Neural cell (in vitro differentiated cells): Measurements from ENCODE around the gene FYB1. TPM values are rescaled to one million over a fixed set of nuclear protein-coding genes. Genes with fewer than 3 reads are reported as not detected.

Source experiments
- H2AFZ ChIP-seq: fragments of 200-600, 300-800 bp; sonication (generic), shearing (Covaris generic); 2 replicates; pipeline ENCODE4 v1.6.0; 2014; ENCODE audit warnings: low read depth, mild to moderate bottlenecking, antibody characterized with exemption, low read length, moderate library complexity
- H3F3A ChIP-seq: fragments of 200-600 bp; shearing (Covaris generic); 2 replicates; pipeline ENCODE4 v1.6.1; 2016; ENCODE audit warnings: mild to moderate bottlenecking, moderate library complexity, mixed read lengths, antibody characterized with exemption, low read length; ENCODE audit not compliant: insufficient read depth, poor library complexity, severe bottlenecking
- H3K27ac ChIP-seq: fragments of 200-600, 300-800 bp; sonication (generic), shearing (Covaris generic); 2 replicates; pipeline ENCODE4 v1.5.1; 2014; ENCODE audit warnings: mild to moderate bottlenecking, low read length, moderate library complexity
- H3K27me3 ChIP-seq: fragments of 300-800, 200-600 bp; sonication (generic), shearing (Covaris generic); 2 replicates; pipeline ENCODE4 v1.6.0; 2014; ENCODE audit warnings: mild to moderate bottlenecking, low read depth, low read length, moderate library complexity; ENCODE audit not compliant: insufficient read depth
- H3K36me3 ChIP-seq: fragments of 300-800, 200-600 bp; sonication (generic), shearing (Covaris generic); 2 replicates; pipeline ENCODE4 v1.5.1; 2014; ENCODE audit warnings: mild to moderate bottlenecking, antibody characterized with exemption, low read length, moderate library complexity; ENCODE audit not compliant: insufficient read depth
- H3K4me2 ChIP-seq: fragments of 300-800, 200-600 bp; sonication (generic), shearing (Covaris generic); 2 replicates; pipeline ENCODE4 v1.6.0; 2014; ENCODE audit warnings: mild to moderate bottlenecking, low read length
- H3K4me3 ChIP-seq: fragments of 300-800, 200-600 bp; sonication (generic), shearing (Covaris generic); 2 replicates; pipeline ENCODE4 v1.5.1; 2014; ENCODE audit warnings: mild to moderate bottlenecking, low read length, moderate library complexity
- H3K79me2 ChIP-seq: fragments of 200-600 bp; shearing (Covaris generic); replicated peaks from 2 replicates; pipeline ENCODE4 v1.6.0; 2014; ENCODE audit warnings: mild to moderate bottlenecking, low read length, moderate library complexity; ENCODE audit not compliant: insufficient read depth
- H3K9ac ChIP-seq: fragments of 300-800, 200-600 bp; sonication (generic), shearing (Covaris generic); 2 replicates; pipeline ENCODE4 v1.6.1; 2016; ENCODE audit warnings: mild to moderate bottlenecking, low read length, mixed read lengths
- H3K9me2 ChIP-seq: fragments of 200-600 bp; shearing (Covaris generic); 2 replicates; pipeline ENCODE4 v1.6.1; 2016; ENCODE audit warnings: mild to moderate bottlenecking, low read length, mixed read lengths; ENCODE audit not compliant: insufficient read depth
- H3K9me3 ChIP-seq: fragments of 200-600, 300-800 bp; sonication (generic), shearing (Covaris generic); 2 replicates; pipeline ENCODE4 v1.6.1; 2016; ENCODE audit warnings: mild to moderate bottlenecking, mixed run types, low read length, moderate library complexity, mixed read lengths
- H4K20me1 ChIP-seq: fragments of 200-600 bp; shearing (Covaris generic); 2 replicates; pipeline ENCODE4 v1.6.1; 2016; ENCODE audit warnings: mild to moderate bottlenecking, mixed run types; ENCODE audit not compliant: insufficient read depth
- EP300 ChIP-seq: fragments of 450-650 bp; conservative IDR thresholded peaks from 2 replicates; pipeline ENCODE4 v1.6.1; 2014; ENCODE audit warnings: antibody characterized with exemption, mild to moderate bottlenecking, moderate library complexity; ENCODE audit not compliant: poor library complexity, severe bottlenecking
- EZH2 ChIP-seq: fragments of 200-600, 300-800 bp; shearing (Covaris generic), sonication (generic); IDR thresholded peaks from 2 replicates; pipeline ENCODE4 v1.6.1; 2014; ENCODE audit warnings: antibody characterized with exemption, low read length, borderline replicate concordance, mild to moderate bottlenecking; ENCODE audit not compliant: insufficient read depth, poor library complexity, severe bottlenecking
- MXI1 ChIP-seq: fragments of 450-650 bp; conservative IDR thresholded peaks from 2 replicates; pipeline ENCODE4 v1.6.1; 2014; ENCODE audit warnings: antibody characterized with exemption, mild to moderate bottlenecking; ENCODE audit not compliant: poor library complexity, severe bottlenecking
- POLR2AphosphoS5 ChIP-seq: IDR thresholded peaks from 2 replicates; pipeline ENCODE4 v1.6.1; 2012
- RAD21 ChIP-seq: fragments of 450-650 bp; conservative IDR thresholded peaks from 2 replicates; pipeline ENCODE4 v1.6.1; 2014; ENCODE audit warnings: antibody characterized with exemption, mild to moderate bottlenecking, moderate library complexity
- SMC3 ChIP-seq: fragments of 450-650 bp; conservative IDR thresholded peaks from 2 replicates; pipeline ENCODE4 v1.6.1; 2014; ENCODE audit warnings: antibody characterized with exemption, mild to moderate bottlenecking, moderate library complexity; ENCODE audit not compliant: poor library complexity
- TAF1 ChIP-seq: IDR thresholded peaks from 2 replicates; pipeline ENCODE4 v1.6.1; 2012; ENCODE audit warnings: low read depth
- polyA plus RNA-seq: library from polyadenylated mRNA; depleted of rRNA; stranded (reverse); fragments of >200 nt; gene quantifications from 2 replicates; pipeline ENCODE4 v1.2.3, GENCODE V29; 2014
- TF ChIP-seq, protein P1 (sequence below): IDR thresholded peaks from 2 replicates; pipeline ENCODE4 v1.6.1; 2012; ENCODE audit warnings: borderline replicate concordance
- TF ChIP-seq, protein P2 (sequence below): fragments of 450-650 bp; IDR thresholded peaks from 2 replicates; pipeline ENCODE4 v1.5.1; 2014; ENCODE audit warnings: antibody characterized with exemption, mild to moderate bottlenecking, moderate library complexity; ENCODE audit not compliant: poor library complexity, severe bottlenecking

FYB1 gene
- polyA plus RNA-seq, 1 donor from 2014 or later: not detected

DNA sequence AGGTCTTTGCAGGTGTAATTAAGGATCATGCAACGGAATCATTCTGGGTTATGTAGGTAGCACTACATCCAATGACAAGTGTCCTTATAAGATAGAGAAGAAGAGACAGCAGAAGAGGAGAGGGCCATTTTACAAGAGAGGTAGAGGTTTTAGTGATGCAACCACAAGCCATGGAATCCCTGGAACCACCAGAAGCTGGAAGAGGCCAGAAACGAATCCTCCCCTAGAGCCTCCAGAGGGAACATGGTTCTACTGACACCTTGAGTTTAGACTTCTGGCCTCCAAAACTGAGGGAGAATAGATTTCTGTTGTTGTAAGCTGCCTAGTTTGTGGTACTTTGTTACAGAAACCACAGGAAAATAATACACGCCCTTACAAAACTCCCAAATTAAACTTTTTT lies 3.5 kb downstream of the FYB1 start:
- Histone ChIP-seq H3K9ac (no peak overlapping the region), H3F3A (no peaks in the 10 kb centered on the region), H3K9me2 (no peaks in the 10 kb centered on the region), H3K9me3 (no peaks in the 10 kb centered on the region), H4K20me1 (no peaks in the 10 kb centered on the region), H2AFZ (no peak overlapping the region), H3K27ac (no peak overlapping the region), H3K36me3 (no peaks in the 10 kb centered on the region), H3K27me3 (no peaks in the 10 kb centered on the region), H3K4me2 (no peak overlapping the region), H3K79me2 (no peaks in the 10 kb centered on the region), H3K4me3 (no peak overlapping the region)
- no peak for TF ChIP-seq EZH2
- TF ChIP-seq MXI1: no peak
- no peak for TF ChIP-seq POLR2AphosphoS5
- no peak for TF ChIP-seq EP300
- TF ChIP-seq, protein P1, sequence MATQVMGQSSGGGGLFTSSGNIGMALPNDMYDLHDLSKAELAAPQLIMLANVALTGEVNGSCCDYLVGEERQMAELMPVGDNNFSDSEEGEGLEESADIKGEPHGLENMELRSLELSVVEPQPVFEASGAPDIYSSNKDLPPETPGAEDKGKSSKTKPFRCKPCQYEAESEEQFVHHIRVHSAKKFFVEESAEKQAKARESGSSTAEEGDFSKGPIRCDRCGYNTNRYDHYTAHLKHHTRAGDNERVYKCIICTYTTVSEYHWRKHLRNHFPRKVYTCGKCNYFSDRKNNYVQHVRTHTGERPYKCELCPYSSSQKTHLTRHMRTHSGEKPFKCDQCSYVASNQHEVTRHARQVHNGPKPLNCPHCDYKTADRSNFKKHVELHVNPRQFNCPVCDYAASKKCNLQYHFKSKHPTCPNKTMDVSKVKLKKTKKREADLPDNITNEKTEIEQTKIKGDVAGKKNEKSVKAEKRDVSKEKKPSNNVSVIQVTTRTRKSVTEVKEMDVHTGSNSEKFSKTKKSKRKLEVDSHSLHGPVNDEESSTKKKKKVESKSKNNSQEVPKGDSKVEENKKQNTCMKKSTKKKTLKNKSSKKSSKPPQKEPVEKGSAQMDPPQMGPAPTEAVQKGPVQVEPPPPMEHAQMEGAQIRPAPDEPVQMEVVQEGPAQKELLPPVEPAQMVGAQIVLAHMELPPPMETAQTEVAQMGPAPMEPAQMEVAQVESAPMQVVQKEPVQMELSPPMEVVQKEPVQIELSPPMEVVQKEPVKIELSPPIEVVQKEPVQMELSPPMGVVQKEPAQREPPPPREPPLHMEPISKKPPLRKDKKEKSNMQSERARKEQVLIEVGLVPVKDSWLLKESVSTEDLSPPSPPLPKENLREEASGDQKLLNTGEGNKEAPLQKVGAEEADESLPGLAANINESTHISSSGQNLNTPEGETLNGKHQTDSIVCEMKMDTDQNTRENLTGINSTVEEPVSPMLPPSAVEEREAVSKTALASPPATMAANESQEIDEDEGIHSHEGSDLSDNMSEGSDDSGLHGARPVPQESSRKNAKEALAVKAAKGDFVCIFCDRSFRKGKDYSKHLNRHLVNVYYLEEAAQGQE: no peak
- TF ChIP-seq, protein P2, sequence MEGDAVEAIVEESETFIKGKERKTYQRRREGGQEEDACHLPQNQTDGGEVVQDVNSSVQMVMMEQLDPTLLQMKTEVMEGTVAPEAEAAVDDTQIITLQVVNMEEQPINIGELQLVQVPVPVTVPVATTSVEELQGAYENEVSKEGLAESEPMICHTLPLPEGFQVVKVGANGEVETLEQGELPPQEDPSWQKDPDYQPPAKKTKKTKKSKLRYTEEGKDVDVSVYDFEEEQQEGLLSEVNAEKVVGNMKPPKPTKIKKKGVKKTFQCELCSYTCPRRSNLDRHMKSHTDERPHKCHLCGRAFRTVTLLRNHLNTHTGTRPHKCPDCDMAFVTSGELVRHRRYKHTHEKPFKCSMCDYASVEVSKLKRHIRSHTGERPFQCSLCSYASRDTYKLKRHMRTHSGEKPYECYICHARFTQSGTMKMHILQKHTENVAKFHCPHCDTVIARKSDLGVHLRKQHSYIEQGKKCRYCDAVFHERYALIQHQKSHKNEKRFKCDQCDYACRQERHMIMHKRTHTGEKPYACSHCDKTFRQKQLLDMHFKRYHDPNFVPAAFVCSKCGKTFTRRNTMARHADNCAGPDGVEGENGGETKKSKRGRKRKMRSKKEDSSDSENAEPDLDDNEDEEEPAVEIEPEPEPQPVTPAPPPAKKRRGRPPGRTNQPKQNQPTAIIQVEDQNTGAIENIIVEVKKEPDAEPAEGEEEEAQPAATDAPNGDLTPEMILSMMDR: no peak
- TF ChIP-seq TAF1: no peak

DNA sequence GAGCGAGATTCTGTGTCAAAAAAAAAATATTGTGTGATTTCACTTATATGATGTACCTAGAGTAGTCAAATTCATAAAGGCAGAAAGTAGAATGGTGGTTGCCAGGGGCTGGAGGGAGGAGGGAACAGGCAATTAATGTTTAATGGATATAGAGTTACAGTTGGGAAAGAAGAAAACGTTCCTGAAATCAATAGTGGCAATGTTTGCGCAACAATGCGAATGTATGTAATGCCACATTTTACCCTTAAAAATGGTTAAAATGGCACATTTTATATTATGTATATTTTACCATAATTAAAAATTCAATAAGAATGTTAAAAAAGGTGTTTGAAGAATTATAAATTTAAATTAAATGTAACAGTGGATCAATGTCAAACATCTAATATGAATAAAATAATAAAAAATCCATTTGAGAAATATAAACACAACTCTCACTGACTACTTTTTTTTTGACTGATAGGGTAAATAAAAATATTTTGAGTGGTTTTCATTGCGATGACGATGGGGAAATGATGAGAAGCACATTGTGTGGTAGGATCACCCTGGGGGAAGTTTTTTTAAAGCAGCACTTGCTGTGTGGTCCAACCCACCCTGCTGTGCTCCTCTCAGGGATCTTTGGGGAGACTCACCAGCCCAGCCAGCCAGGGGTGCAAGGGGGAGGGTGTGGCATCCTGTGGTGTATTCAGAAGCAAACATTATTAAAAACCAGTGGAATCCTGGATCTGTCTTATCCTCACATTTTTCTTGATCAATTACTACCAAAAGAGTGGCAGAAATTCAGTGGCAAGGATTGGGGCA lies 4.3 kb downstream of the FYB1 start:
- no peak overlapping the region for H3K4me2 ChIP-seq
- H2AFZ ChIP-seq: no peak overlapping the region
- no peaks in the 10 kb centered on the region for H3K27me3 ChIP-seq
- no peak overlapping the region for H3K27ac ChIP-seq
- no peak overlapping the region for H3K9ac ChIP-seq
- TF ChIP-seq TAF1 (no peak), SMC3 (no peak), EZH2 (no peak), MXI1 (no peak), EP300 (no peak), POLR2AphosphoS5 (no peak), RAD21 (no peak)
- no peaks in the 10 kb centered on the region for H4K20me1 ChIP-seq
- no peaks in the 10 kb centered on the region for H3F3A ChIP-seq
- no peaks in the 10 kb centered on the region for H3K79me2 ChIP-seq
- H3K9me3 ChIP-seq: no peaks in the 10 kb centered on the region
- no peak overlapping the region for H3K4me3 ChIP-seq
- no peaks in the 10 kb centered on the region for H3K9me2 ChIP-seq
- no peaks in the 10 kb centered on the region for H3K36me3 ChIP-seq
